ENCODE measurements around the gene MANBA.

DNA sequence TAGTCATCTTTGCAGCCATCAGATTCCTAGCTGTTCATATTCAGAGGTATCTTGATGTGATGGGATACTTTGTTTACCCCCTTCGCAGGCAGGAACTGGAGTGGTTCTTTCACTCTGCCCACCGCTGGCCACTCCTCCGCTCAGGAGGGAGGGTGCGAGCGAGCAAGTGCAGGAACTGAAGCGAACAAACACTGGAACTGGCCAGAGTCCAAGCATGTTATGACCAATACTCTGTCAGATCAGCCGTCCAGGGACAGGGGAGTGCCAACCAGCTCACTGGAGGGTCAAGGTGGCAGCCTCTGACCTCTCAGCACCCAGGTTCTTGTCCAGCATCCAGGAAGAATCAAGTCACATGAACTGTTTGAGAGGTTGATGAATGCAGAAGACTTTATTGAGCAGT, 18.0 kb upstream of the MANBA start:
- TF ChIP-seq, protein P1, sequence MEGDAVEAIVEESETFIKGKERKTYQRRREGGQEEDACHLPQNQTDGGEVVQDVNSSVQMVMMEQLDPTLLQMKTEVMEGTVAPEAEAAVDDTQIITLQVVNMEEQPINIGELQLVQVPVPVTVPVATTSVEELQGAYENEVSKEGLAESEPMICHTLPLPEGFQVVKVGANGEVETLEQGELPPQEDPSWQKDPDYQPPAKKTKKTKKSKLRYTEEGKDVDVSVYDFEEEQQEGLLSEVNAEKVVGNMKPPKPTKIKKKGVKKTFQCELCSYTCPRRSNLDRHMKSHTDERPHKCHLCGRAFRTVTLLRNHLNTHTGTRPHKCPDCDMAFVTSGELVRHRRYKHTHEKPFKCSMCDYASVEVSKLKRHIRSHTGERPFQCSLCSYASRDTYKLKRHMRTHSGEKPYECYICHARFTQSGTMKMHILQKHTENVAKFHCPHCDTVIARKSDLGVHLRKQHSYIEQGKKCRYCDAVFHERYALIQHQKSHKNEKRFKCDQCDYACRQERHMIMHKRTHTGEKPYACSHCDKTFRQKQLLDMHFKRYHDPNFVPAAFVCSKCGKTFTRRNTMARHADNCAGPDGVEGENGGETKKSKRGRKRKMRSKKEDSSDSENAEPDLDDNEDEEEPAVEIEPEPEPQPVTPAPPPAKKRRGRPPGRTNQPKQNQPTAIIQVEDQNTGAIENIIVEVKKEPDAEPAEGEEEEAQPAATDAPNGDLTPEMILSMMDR (IDR thresholded peaks at IDR 0.05; ENCODE audit: low read depth, low read length), result no peak
- TF ChIP-seq MYC (IDR thresholded peaks at IDR 0.05; ENCODE audit: low read depth, low read length), result no peak
- TF ChIP-seq POLR2A (IDR thresholded peaks at IDR 0.05; ENCODE audit: extremely low read depth, insufficient read length), result no peak

All from NB4 (cell line).